SK-N-MC (cell line): Measurements from ENCODE around the gene TMSB10.

Experiments
- EZH2 ChIP-seq: fragments of 200-600 bp; sonication (generic); IDR thresholded peaks from one replicate; pipeline ENCODE4 v1.6.1; 2017; ENCODE audit warnings: antibody characterized with exemption
- POLR2AphosphoS5 ChIP-seq: IDR thresholded peaks from 2 replicates; pipeline ENCODE4 v1.6.1; 2012; ENCODE audit warnings: mild to moderate bottlenecking, low read depth, low read length, borderline replicate concordance

DNA sequence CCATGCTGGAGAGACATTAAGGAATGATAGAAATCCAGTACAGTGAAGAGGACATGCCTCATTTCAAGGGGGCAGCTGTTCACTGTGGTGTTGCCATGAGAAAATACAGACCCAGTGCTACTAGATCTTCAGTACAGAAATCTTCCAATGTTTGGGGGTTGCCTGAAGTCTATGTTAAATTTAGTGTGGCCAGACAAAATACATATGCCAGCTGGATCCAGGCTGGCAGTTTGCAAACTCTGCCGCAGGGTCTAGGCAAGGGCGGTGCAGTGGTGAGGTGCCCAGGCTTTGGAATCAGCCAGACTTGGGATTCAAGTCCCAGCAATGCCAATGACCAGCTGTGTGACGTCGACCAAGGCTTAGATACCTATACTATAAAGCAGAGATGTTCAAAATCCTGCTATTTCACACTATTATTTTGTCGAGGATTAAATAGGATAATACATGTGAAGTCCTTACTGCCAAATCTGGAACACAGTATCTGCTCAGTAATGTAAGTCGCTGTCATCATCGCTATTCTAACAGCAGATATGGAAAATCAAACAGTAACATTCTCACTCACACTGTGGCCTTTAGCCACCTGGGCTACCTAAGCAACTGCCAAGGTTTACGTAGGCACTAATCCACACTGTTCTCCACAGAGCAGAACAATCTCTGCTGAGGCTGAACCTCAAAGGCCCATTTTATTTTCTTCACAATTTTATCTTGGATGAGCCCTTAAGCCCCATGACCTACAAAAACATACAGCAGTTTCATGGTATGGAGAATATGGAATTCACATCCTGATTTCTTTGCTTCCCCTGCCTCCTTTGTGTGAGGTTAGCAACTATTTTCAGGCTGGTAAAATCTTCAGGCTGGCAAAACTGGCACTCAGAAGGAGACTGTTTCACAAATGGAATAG, 5.9 kb upstream of the TMSB10 start:
- no peak for TF ChIP-seq EZH2
- TF ChIP-seq POLR2AphosphoS5 = no peak
